GM10266 (cell line): ENCODE data around the gene RNF213.

ENCODE experiments used
- DNase-seq: peaks from one replicate; pipeline ENCODE4 v3.0.0; 2012; ENCODE audit errors: extremely low spot score
- CTCF ChIP-seq: IDR thresholded peaks from 2 replicates; pipeline ENCODE4 v1.5.1; 2012; ENCODE audit warnings: mild to moderate bottlenecking, low read depth; ENCODE audit not compliant: control insufficient read depth, insufficient read depth; ENCODE audit errors: missing control alignments

RNF213 gene

GRCh38 chr17:80363120-80363515 lies 102.5 kb downstream of the RNF213 start:
- DNase-seq = no peak
- TF ChIP-seq CTCF = no peak

DNA sequence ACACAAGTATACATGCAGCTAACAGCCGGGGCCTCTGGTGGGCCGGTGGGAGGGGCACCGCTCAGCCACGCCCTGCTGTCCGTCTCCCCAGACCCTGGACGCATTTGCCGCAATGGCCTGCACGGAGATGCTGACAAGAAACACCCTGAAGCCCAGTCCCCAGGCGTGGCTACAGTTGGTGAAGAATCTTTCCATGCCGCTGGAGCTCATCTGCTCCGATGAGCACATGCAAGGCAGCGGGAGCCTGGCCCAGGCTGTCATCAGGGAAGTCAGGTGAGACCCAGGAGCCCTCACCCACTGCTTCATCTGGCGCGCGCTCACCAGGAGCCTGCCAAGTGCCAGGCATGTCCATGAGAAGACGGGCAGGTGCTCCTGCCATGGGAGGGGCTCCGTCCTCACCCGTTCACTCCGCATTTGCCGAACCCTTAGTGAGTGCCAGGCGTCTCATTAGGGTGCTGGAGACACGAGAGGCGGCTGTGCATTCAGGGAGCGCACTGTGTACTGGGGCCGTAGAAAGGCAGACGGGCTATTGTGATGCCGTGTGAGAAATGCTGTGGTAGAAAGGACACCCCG lies 103.0 kb downstream of the RNF213 start:
- DNase-seq = no peak
- no peak for TF ChIP-seq CTCF

DNA sequence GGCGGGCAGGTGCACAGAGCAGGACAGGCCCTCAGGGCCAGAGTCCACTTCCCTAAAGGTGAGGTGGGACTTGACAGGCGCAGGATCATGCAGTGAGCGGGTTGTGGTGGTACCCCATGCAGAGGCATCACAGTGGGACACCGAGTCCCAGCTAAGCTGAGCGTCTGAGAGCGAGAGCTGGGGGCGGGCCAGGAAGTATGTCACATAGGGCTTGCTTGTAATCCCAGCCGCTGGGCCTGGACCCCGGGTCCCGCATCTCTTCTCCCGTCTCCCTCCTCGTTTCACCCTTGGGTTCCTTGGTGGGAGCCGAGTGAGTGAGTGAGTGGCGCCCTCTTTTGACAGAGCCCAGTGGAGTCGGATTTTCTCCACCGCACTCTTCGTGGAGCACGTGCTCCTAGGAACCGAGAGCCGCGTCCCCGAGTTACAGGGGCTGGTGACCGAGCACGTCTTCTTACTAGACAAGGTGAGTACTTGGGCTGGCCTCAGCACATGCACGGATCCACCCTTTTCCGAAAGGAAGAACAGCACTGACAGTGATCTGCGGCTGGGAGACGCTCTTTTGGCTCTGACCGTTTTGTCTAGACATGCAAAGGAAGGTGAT lies 103.5 kb downstream of the RNF213 start:
- no peak for DNase-seq
- TF ChIP-seq CTCF = peak; percentile 37

- TF ChIP-seq CTCF = no peak
Measured at GRCh38 chr17:80365001-80365965, 104.6 kb downstream of the RNF213 start.

GRCh38 chr17:80365983-80366382 lies 105.3 kb downstream of the RNF213 start:
- TF ChIP-seq CTCF = no peak
- no peak for DNase-seq

More at GRCh38 chr17:80365001-80365965, 104.6 kb downstream of the RNF213 start:
- DNase-seq = no peak

- TF ChIP-seq CTCF = no peak
- DNase-seq = no peak
Measured at GRCh38 chr17:80367503-80367902, 106.9 kb downstream of the RNF213 start.
